ENCODE data around the gene EP400. TPM values are rescaled to one million over a fixed set of nuclear protein-coding genes. Genes with fewer than 3 reads are reported as not detected.
A peak's percentile ranks its signal among the peaks of the same experiment; 100 is the strongest.

The EP400 gene
- total and polyA plus RNA-seq, 7 experiments from 2014 or later: 2.8 to 86.8 (median 79.5) TPM

- H3K4me1 Mint-ChIP-seq: peaks cover 4 to 35% (median 22%) of the 10 kb centered on the region in 7 donors
- intact Hi-C loops (cut with micrococcal nuclease): no loop called here
- peak overlapping the region in 1 of 9 donors; percentile 47 for H3K27ac Mint-ChIP-seq
Measured at GRCh38 chr12:131903270-131904255, 46.2 kb upstream of the EP400 start.

GRCh38 chr12:131904346-131904745 is 45.4 kb upstream of the EP400 start:
- no peaks in the 10 kb centered on the region for H3K27me3 ChIP-seq (ENCODE audit: control insufficient read depth in 2 of 2, insufficient read depth in 2 of 2, low read length in 2 of 2)
- DNase-seq (no peak), ATAC-seq (no peak)
- H3K9me3 Mint-ChIP-seq: no peaks in the 10 kb centered on the region
- H3K27me3 Mint-ChIP-seq: no peaks in the 10 kb centered on the region
- no peaks in the 10 kb centered on the region for H3K9me3 ChIP-seq (ENCODE audit: control insufficient read depth in 2 of 3, low read length in 3 of 3)
- ChIA-PET CTCF (interaction anchor here (0.6 kb wide), 1 partner anchor 20 kb away, joined by 4 read pairs; no protein-coding TSS in a partner anchor), POLR2A (no interaction called here)
- H3K27ac Mint-ChIP-seq: peak overlapping the region in 1 of 9 donors; percentile 78
- H3K4me3 ChIP-seq (ENCODE audit: low read length): no peak overlapping the region
- no peaks in the 10 kb centered on the region for H3K36me3 Mint-ChIP-seq
- H3K4me1 Mint-ChIP-seq: peaks cover 4 to 35% (median 22%) of the 10 kb centered on the region in 7 donors
- peak overlapping the region in 1 of 10 donors; percentile 44 for H3K4me3 Mint-ChIP-seq
- peaks cover 0 to 6% of the 10 kb centered on the region in 2 donors for H3K4me1 ChIP-seq (ENCODE audit: control insufficient read depth in 2 of 2, insufficient read depth in 2 of 2, low read length in 2 of 2)
- H3K36me3 ChIP-seq (ENCODE audit: control insufficient read depth in 2 of 3, insufficient read depth in 3 of 3, low read length in 3 of 3): peaks cover 0 to 17% (median 0%) of the 10 kb centered on the region in 3 experiments
- intact Hi-C loops (cut with micrococcal nuclease): no loop called here
- no peak overlapping the region for H3K27ac ChIP-seq (ENCODE audit: low read depth, low read length)

More at GRCh38 chr12:131903270-131904255, 46.2 kb upstream of the EP400 start:
- DNase-seq (no peak), ATAC-seq (no peak)
- Mint-ChIP-seq H3K36me3 (no peaks in the 10 kb centered on the region), H3K4me3 (peak overlapping the region in 1 of 10 donors; percentile 51), H3K9me3 (no peaks in the 10 kb centered on the region), H3K27me3 (no peaks in the 10 kb centered on the region)
- ChIA-PET POLR2A (no interaction called here), CTCF (no interaction called here)
- no peak overlapping the region for H3K4me3 ChIP-seq (ENCODE audit: low read length)
- H3K27me3 ChIP-seq (ENCODE audit: control insufficient read depth in 2 of 2, insufficient read depth in 2 of 2, low read length in 2 of 2): no peaks in the 10 kb centered on the region
- H3K9me3 ChIP-seq (ENCODE audit: control insufficient read depth in 2 of 3, low read length in 3 of 3): no peaks in the 10 kb centered on the region
- H3K36me3 ChIP-seq (ENCODE audit: control insufficient read depth in 2 of 3, insufficient read depth in 3 of 3, low read length in 3 of 3): peaks cover 0 to 12% (median 0%) of the 10 kb centered on the region in 3 experiments
- no peak overlapping the region for H3K27ac ChIP-seq (ENCODE audit: low read depth, low read length)
- H3K4me1 ChIP-seq (ENCODE audit: control insufficient read depth in 2 of 2, insufficient read depth in 2 of 2, low read length in 2 of 2): peaks cover 0 to 6% of the 10 kb centered on the region in 2 donors

- no peak for DNase-seq
- Histone ChIP-seq H3K27me3 (ENCODE audit: control insufficient read depth in 2 of 2, insufficient read depth in 2 of 2, low read length in 2 of 2) (no peaks in the 10 kb centered on the region), H3K9me3 (ENCODE audit: control insufficient read depth in 2 of 3, low read length in 3 of 3) (no peaks in the 10 kb centered on the region), H3K27ac (ENCODE audit: low read depth, low read length) (peak overlapping the region; percentile 21), H3K36me3 (ENCODE audit: control insufficient read depth in 2 of 3, insufficient read depth in 3 of 3, low read length in 3 of 3) (peaks cover 0 to 25% (median 0%) of the 10 kb centered on the region in 3 experiments), H3K4me1 (ENCODE audit: control insufficient read depth in 2 of 2, insufficient read depth in 2 of 2, low read length in 2 of 2) (peaks cover 0 to 6% of the 10 kb centered on the region in 2 donors), H3K4me3 (ENCODE audit: low read length) (no peak overlapping the region)
- CTCF ChIA-PET: no interaction called here
- H3K36me3 Mint-ChIP-seq: no peaks in the 10 kb centered on the region
- no peaks in the 10 kb centered on the region for H3K27me3 Mint-ChIP-seq
- no peak for ATAC-seq
- H3K4me3 Mint-ChIP-seq: peak overlapping the region in 2 of 10 donors; percentile 16 to 44
- no peaks in the 10 kb centered on the region for H3K9me3 Mint-ChIP-seq
- POLR2A ChIA-PET: no interaction called here
- H3K4me1 Mint-ChIP-seq: peaks cover 4 to 30% (median 19%) of the 10 kb centered on the region in 7 donors
- H3K27ac Mint-ChIP-seq: peak overlapping the region in 2 of 9 donors; percentile 65 to 67
- intact Hi-C loops (cut with micrococcal nuclease): no loop called here
Measured at GRCh38 chr12:131905081-131905629, 44.6 kb upstream of the EP400 start.

GRCh38 chr12:131905630-131906091 is 44.1 kb upstream of the EP400 start:
- Mint-ChIP-seq H3K4me1 (peaks cover 4 to 28% (median 17%) of the 10 kb centered on the region in 7 donors), H3K27me3 (no peaks in the 10 kb centered on the region), H3K9me3 (no peaks in the 10 kb centered on the region), H3K27ac (peak overlapping the region in 2 of 9 donors; percentile 65 to 67), H3K36me3 (no peaks in the 10 kb centered on the region), H3K4me3 (no peak overlapping the region)
- DNase-seq: no peak
- H3K27me3 ChIP-seq (ENCODE audit: control insufficient read depth in 2 of 2, insufficient read depth in 2 of 2, low read length in 2 of 2): no peaks in the 10 kb centered on the region
- ChIA-PET CTCF (no interaction called here), POLR2A (no interaction called here)
- intact Hi-C loops (cut with micrococcal nuclease): no loop called here
- ATAC-seq: no peak
- no peak overlapping the region for H3K4me3 ChIP-seq (ENCODE audit: low read length)
- H3K9me3 ChIP-seq (ENCODE audit: control insufficient read depth in 2 of 3, low read length in 3 of 3): no peaks in the 10 kb centered on the region
- H3K27ac ChIP-seq (ENCODE audit: low read depth, low read length): peak overlapping the region; percentile 21
- peaks cover 0 to 30% (median 0%) of the 10 kb centered on the region in 3 experiments for H3K36me3 ChIP-seq (ENCODE audit: control insufficient read depth in 2 of 3, insufficient read depth in 3 of 3, low read length in 3 of 3)
- peaks cover 0 to 6% of the 10 kb centered on the region in 2 donors for H3K4me1 ChIP-seq (ENCODE audit: control insufficient read depth in 2 of 2, insufficient read depth in 2 of 2, low read length in 2 of 2)

GRCh38 chr12:131907379-131908091 is 42.2 kb upstream of the EP400 start:
- H3K36me3 Mint-ChIP-seq: peaks cover 0 to 3% (median 0%) of the 10 kb centered on the region in 5 donors
- Histone ChIP-seq H3K27ac (ENCODE audit: low read depth, low read length) (no peak overlapping the region), H3K36me3 (ENCODE audit: control insufficient read depth in 2 of 3, insufficient read depth in 3 of 3, low read length in 3 of 3) (peaks cover 0 to 49% (median 0%) of the 10 kb centered on the region in 3 experiments), H3K27me3 (ENCODE audit: control insufficient read depth in 2 of 2, insufficient read depth in 2 of 2, low read length in 2 of 2) (no peaks in the 10 kb centered on the region), H3K4me1 (ENCODE audit: control insufficient read depth in 2 of 2, insufficient read depth in 2 of 2, low read length in 2 of 2) (peaks cover 0 to 6% of the 10 kb centered on the region in 2 donors), H3K4me3 (ENCODE audit: low read length) (no peak overlapping the region), H3K9me3 (ENCODE audit: control insufficient read depth in 2 of 3, low read length in 3 of 3) (no peaks in the 10 kb centered on the region)
- H3K9me3 Mint-ChIP-seq: no peaks in the 10 kb centered on the region
- no peak overlapping the region for H3K27ac Mint-ChIP-seq
- intact Hi-C loops (cut with micrococcal nuclease): no loop called here
- POLR2A ChIA-PET: no interaction called here
- peaks cover 4 to 23% (median 13%) of the 10 kb centered on the region in 7 donors for H3K4me1 Mint-ChIP-seq
- no peak for ATAC-seq
- H3K4me3 Mint-ChIP-seq: no peak overlapping the region
- DNase-seq: no peak
- CTCF ChIA-PET: no interaction called here
- H3K27me3 Mint-ChIP-seq: no peaks in the 10 kb centered on the region

Measured in naive thymus-derived CD4-positive, alpha-beta T cell (primary cell).